Measurements from ENCODE around the gene KRT78. TPM values are rescaled to one million over a fixed set of nuclear protein-coding genes. Genes with fewer than 3 reads are reported as not detected.

The KRT78 gene
- total and polyA plus RNA-seq, 8 donors: 0.27 to 1.1 (median 0.45) TPM; not detected in 4

DNA sequence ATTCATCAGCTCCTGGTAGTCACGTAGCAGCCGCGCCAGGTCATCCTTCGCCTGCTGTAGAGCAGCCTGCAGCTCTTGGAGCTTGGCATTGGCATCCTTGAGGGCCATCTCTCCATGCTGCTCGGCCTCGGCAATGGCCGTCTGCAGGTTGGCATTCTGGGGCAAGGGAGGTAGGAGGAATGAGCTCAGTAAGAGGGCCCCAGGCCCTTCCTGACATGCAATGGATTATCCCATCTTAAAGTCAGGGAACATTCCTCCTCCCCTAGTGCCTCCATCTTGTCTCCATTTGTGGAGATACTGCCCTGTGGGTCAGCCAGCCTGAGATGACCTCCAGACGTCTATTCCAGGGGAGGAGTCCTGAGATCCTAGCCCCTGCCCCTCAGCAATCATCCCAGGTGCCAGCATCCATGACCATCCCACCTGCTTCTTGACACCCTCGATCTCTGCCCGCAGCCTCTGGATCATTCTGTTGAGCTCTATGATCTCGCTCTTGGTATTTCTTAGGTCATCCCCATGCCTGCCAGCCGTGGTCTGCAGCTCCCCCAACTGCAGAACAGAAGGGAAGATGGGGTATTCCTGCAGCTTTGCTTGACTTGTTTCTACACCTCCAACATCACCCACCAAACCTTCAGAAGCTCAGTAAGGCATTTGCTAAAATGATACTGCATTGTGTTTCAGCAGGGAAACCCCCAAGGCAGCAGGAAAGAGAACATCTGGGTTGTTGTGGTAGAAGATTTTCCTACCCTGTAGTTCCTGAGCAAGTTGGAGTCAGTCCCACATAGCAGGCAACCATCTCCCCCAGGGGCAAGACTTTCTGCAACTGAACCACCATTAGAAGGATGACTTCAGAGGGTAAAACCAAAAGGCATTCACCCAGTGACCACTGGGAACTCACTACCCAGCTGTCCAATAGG is 57.3 kb downstream of the KRT78 start:
- intact Hi-C loops (cut with DNase I): no loop called here
- WGBS, 2 donors: 88 to 92% methylated on average over 12 of the region's 12 CpGs
- no peak for ATAC-seq
- no peak overlapping the region for H3K4me3 ChIP-seq
- H3K9me3 ChIP-seq: no peaks in the 10 kb centered on the region
- DNase-seq: no peak
- H3K36me3 ChIP-seq: no peaks in the 10 kb centered on the region
- H3K27ac ChIP-seq: no peak overlapping the region
- H3K4me1 ChIP-seq: no peaks in the 10 kb centered on the region
- no peak for FAIRE-seq
- H3K27me3 ChIP-seq: no peaks in the 10 kb centered on the region
- TF ChIP-seq, protein P1, sequence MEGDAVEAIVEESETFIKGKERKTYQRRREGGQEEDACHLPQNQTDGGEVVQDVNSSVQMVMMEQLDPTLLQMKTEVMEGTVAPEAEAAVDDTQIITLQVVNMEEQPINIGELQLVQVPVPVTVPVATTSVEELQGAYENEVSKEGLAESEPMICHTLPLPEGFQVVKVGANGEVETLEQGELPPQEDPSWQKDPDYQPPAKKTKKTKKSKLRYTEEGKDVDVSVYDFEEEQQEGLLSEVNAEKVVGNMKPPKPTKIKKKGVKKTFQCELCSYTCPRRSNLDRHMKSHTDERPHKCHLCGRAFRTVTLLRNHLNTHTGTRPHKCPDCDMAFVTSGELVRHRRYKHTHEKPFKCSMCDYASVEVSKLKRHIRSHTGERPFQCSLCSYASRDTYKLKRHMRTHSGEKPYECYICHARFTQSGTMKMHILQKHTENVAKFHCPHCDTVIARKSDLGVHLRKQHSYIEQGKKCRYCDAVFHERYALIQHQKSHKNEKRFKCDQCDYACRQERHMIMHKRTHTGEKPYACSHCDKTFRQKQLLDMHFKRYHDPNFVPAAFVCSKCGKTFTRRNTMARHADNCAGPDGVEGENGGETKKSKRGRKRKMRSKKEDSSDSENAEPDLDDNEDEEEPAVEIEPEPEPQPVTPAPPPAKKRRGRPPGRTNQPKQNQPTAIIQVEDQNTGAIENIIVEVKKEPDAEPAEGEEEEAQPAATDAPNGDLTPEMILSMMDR (IDR thresholded peaks at IDR 0.05): no peak

DNA sequence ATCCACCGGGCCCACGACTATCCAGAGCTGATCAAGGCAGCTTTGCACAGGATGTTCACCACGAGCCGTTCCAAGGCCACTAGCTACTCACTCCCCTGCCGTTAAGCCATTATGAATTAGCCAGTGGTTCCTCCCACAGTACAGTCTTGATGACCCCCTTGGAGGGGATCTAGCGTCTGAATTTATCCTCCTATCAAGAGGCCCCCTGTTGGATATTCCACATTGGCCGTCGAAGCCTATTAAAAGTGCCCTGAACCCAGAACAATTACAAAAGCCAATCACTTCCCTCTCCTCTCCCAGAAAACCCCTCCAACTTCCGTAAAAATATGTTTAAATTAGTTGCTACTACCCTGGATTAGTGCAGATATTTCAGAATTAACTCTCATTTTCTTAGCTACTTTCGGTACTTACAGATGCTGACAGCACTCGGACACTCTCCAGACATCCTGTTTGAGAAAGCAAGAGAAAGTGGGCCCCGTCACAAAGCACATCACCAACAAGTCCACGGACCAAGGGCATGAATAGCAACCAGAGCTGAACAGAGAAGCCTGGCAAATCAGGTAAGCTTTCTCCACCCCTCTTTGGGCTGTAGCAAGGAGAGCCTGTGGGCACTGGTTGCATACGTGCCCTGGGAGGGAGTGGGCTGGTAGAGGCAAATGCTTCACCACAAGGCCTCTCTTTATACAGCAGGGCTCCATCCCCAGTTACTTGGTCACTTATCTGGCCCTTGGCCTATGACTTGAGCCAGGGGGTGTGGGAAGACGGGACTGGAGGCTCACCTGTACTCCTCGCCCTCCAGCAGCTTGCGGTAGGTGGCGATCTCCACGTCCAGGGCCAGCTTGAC is 58.1 kb downstream of the KRT78 start:
- Histone ChIP-seq H3K36me3 (no peaks in the 10 kb centered on the region), H3K9me3 (no peaks in the 10 kb centered on the region), H3K27me3 (no peaks in the 10 kb centered on the region), H3K4me1 (no peaks in the 10 kb centered on the region), H3K4me3 (no peak overlapping the region), H3K27ac (no peak overlapping the region)
- ATAC-seq: no peak
- no peak for DNase-seq
- 62 to 63% methylated on average over 19 of the region's 19 CpGs for WGBS, 2 donors
- TF ChIP-seq, protein P1 (IDR thresholded peaks at IDR 0.05): no peak
- no peak for FAIRE-seq
- intact Hi-C loops (cut with DNase I): no loop called here

DNA sequence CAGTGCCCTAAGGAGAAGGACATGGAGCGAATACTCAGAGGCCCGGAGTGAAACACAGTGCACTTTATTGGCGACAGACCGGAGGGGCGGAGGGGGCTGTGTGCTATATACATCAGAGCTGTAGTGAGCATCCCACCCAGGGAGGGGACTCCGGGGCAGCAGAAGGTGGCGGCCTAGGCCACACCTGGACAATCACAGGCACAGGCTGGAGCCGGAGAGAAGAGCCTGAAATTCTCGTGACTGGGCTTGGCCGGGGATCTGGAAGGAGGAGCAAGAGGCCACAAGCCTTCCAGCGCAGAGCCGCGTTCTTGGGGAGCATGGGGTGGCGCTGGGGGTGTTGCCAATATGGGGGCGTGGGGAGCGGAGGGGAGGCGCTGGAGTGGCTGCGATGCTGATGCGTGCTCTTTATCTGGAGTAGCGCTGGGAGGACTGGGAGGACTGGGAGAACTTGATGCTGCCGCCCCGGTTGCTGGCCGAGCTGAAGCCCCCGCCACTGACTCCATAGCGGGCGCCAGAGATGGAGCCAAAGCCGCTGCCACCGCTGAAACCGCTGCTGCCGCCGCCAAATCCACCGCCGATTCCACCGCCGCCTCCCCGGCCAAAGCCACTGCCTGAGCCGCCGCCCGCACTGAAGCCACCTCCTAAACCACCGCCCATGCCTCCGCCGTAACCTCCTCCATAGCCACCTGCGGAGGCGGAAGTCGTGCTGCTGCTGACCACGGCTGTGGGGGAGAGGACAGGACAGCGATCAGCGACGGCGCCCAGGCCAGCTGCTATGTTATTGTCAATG is 59.0 kb downstream of the KRT78 start:
- Histone ChIP-seq H3K4me1 (no peaks in the 10 kb centered on the region), H3K27me3 (no peaks in the 10 kb centered on the region), H3K27ac (no peak overlapping the region), H3K36me3 (no peaks in the 10 kb centered on the region), H3K9me3 (no peaks in the 10 kb centered on the region), H3K4me3 (no peak overlapping the region)
- TF ChIP-seq, protein P1 (IDR thresholded peaks at IDR 0.05): no peak
- intact Hi-C loops (cut with DNase I): no loop called here
- DNase-seq (peak in 1 of 6 donors; percentile 61), ATAC-seq (peak in 3 of 4 donors; percentile 44 to 78 (median 66)), FAIRE-seq (no peak)
- WGBS, 2 donors: 28 to 32% methylated on average over 48 to 50 of the region's 50 CpGs

DNA sequence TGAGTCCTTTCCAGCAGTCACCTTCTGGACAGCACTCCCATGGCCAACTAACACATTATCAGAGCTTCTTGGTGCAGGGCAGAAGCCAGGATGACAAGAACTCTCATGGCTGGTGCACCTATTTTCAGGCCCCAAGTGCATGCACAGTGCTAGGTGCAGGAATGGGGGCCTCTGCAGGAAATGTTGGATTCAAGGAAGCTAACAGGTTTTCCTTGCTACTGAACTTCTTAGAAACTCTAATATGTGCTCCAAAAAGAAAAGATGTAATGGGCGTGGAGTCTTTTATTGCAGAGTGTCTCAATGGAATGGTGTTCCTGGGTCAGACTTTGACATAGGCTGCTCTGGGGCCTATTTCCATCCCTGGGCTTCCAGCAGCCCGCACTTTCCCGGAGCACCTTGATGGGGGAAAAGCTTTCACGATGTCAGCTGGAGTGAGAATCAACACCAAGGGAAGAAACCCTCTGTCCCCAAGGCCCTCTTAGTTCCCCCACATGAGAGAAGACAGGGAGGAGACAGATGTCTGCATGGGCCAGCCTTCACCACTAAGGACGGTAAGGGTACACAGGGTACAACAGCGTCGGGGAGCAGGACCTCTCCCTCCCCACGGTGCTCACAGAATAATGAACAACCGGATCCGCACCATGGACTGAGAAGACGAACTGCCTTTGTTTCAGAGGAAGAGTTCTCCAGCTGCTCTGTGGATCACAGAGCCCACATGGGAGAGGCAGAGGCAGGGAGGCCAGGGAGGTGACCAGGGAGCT is 59.7 kb downstream of the KRT78 start:
- Histone ChIP-seq H3K4me1 (no peaks in the 10 kb centered on the region), H3K36me3 (no peaks in the 10 kb centered on the region), H3K27me3 (no peaks in the 10 kb centered on the region), H3K4me3 (no peak overlapping the region), H3K27ac (no peak overlapping the region), H3K9me3 (no peaks in the 10 kb centered on the region)
- 90 to 91% methylated on average over 11 of the region's 11 CpGs for WGBS, 2 donors
- FAIRE-seq: no peak
- no peak for DNase-seq
- TF ChIP-seq, protein P1 (IDR thresholded peaks at IDR 0.05): no peak
- ATAC-seq: no peak
- intact Hi-C loops (cut with DNase I): no loop called here

Data from pancreas (tissue), 10 donors.